OCI-LY7 (cell line): ENCODE measurements around the gene GTF2IRD1.

Source experiments
- CTCF ChIP-seq: fragments of 200-600 bp; sonication (generic); conservative IDR thresholded peaks from 2 replicates; pipeline ENCODE4 v1.5.1; 2014; ENCODE audit warnings: mild to moderate bottlenecking, antibody characterized with exemption, low read length, moderate library complexity, mixed read lengths
- EZH2phosphoT487 ChIP-seq: fragments of 200-600 bp; sonication (generic); IDR thresholded peaks from 2 replicates; pipeline ENCODE4 v1.6.1; 2018; ENCODE audit warnings: low read depth, borderline replicate concordance, mild to moderate bottlenecking, mixed run types, antibody characterized with exemption, low read length, moderate library complexity, mixed read lengths

GRCh38 chr7:74439541-74439940, 14.2 kb upstream of the GTF2IRD1 start:
- no peak for TF ChIP-seq CTCF
- no peak for TF ChIP-seq EZH2phosphoT487
